Pancreas (tissue), 10 donors: ENCODE results near the gene PLEKHG5. TPM values are rescaled to one million over a fixed set of nuclear protein-coding genes. Genes with fewer than 3 reads are reported as not detected.
"Not testable (repeated sequence)": the region's sequence is repeated elsewhere in the genome, so short reads cannot be mapped to it uniquely, and the experiment has no call there.

Experiments
- ATAC-seq, 4 donors: fragments of 200-7000 bp; cut with Tn5 transposase; one replicate each; pipeline versions ENCODE4 v1.8.0 to v1.9.1; 2020; ENCODE audit warnings: mild to moderate bottlenecking in 4 of 4, moderate library complexity in 4 of 4
- DNase-seq, 6 donors: peaks; one replicate each; pipeline ENCODE4 v3.0.0-alpha.2; 2020
- FAIRE-seq: peaks from 2 replicates; lab custom pipeline; 2012; peaks lifted over from hg19 to GRCh38; lab: Jason Lieb, UNC
- H3K27ac ChIP-seq, 4 donors: fragments of 200-600 bp; sonication (generic); 1 replicate in 3 of 4; 2 replicates in 1 of 4; pipeline versions ENCODE4 v1.5.0 to v1.8.0; 2020
- H3K27me3 ChIP-seq, 4 donors: fragments of 200-600 bp; one replicate each; pipeline ENCODE4 v1.8.0; 2021
- H3K36me3 ChIP-seq, 3 donors: fragments of 200-600 bp; sonication (generic) in 1 of 3; one replicate each; pipeline versions ENCODE4 v1.5.0 to v1.8.0; 2020 to 2021
- H3K4me1 ChIP-seq, 3 donors: fragments of 200-600 bp; one replicate each; pipeline ENCODE4 v1.8.0; 2021
- H3K4me3 ChIP-seq, 4 donors: fragments of 200-600 bp; sonication (generic) in 2 of 4; one replicate each; pipeline versions ENCODE4 v1.5.0 to v1.8.0; 2020 to 2021
- H3K9me3 ChIP-seq, 4 donors: fragments of 200-600 bp; one replicate each; pipeline ENCODE4 v1.8.0; 2021
- CTCF ChIP-seq, 4 donors: fragments of 200-600 bp; sonication (generic) in 3 of 4; IDR thresholded peaks; one replicate each; pipeline versions ENCODE4 v1.5.0 to v1.8.0; 2021; ENCODE audit warnings: antibody characterized with exemption in 4 of 4
- WGBS, 2 donors: extraction: QIAGEN DNeasy Blood & Tissue Kit; methylation state at CpG; one replicate each; pipeline ENCODE4 v1.1.7; 2013; 5-methylcytosine and 5-hydroxymethylcytosine counted together
- intact Hi-C, 3 donors: fragments of 100-400 bp; cut with DNase I; formaldehyde crosslinking; loops; one replicate each; pipeline versions ENCODE4 v1.11.1 to v1.14.2; 2022
- polyA plus RNA-seq, 2 donors: library from polyadenylated mRNA; stranded (reverse); fragments of 200-250 nt; gene quantifications; one replicate each; pipeline ENCODE4 v1.2.3, GENCODE V29; 2013
- total RNA-seq, 6 donors: library from RNA; stranded (reverse); fragmentation: NEBNext Ultra II Directional in 4 of 6; extraction: Animal tissue kit (Norgen Biotek cat#: 25700) in 4 of 6; gene quantifications; one replicate each; pipeline versions ENCODE4 v1.2.1 to v1.2.4, GENCODE V29; 2021 to 2023
- donor health status: healthy with polysubstance abuse.
- donor health status: DM: no; HTN: no; CAD: no; lungs with moderate emphysema.
- donor health status: DM: no; HTN: no; CAD: no.
- donor health status: control.
- donor health status: control.
- donor health status: Bipolar disorder and iron deficiency.
- donor health status: DM: yes; HTN: yes; CAD: no.
- donor health status: DM: no; HTN: no; CAD: no.
- donor health status: DM: no; HTN: no; CAD: no.
- donor health status: DM: yes; HTN: yes; CAD: no.

The PLEKHG5 gene
- total and polyA plus RNA-seq, 8 donors, result 1.5 to 7.3 (median 2.8) TPM

DNA sequence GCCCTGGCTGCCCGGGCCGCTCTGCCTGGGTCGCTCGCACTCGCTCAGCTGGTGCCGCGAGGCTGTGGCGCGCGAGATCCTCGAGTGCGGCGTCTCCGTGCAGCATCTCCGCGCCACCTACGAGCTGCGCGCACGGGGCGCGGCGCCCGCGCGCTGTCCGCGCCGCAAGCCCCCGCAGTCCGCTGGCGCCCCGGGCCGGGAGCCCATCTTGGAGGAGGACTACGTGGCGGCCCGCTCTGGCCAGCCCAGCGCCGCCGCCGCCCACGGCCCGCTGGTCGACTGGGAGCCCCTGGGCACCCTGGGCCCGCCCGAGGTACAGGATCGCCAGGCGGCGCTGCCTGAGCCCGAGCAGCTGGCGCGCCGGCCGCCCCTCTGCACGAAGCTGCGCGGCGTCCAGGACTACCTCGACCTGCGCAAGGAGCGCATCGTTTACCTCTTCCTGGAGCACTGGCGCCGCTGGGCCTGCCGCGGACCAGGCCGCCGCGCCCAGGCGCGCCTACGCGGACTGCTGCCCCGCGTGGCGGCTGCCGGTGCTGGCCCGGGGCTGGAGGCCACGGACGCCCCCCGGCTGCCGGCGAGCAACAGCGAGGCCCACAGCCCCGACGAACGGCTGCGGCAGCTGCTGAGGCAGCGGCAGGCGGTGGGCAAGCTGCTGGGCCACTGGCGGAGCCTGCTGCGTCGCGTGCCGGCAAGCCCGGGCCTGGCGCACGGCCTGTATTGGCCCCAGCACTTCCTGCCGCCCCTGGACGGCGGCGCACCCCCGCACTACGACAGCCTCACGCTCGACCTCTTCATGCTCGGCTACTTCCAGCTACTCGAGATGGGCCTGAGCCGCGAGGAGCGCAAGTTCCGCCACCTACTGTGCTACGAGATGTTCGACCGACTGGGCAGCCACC lies 36.4 kb downstream of the PLEKHG5 start:
- Histone ChIP-seq H3K9me3 (no peaks in the 10 kb centered on the region), H3K4me1 (no peaks in the 10 kb centered on the region), H3K27me3 (peaks cover 0 to 10% (median 0%) of the 10 kb centered on the region in 4 donors), H3K4me3 (no peak overlapping the region), H3K27ac (no peak overlapping the region), H3K36me3 (no peaks in the 10 kb centered on the region)
- DNase-seq (peak in 2 of 6 donors; percentile 22 to 59), ATAC-seq (peak in 1 of 4 donors; percentile 50), FAIRE-seq (no peak)
- WGBS, 2 donors, result 12 to 17% methylated on average over 94 to 115 of the region's 115 CpGs
- no peak for TF ChIP-seq CTCF (IDR thresholded peaks at IDR 0.05)
- intact Hi-C loops, result no loop called here

DNA sequence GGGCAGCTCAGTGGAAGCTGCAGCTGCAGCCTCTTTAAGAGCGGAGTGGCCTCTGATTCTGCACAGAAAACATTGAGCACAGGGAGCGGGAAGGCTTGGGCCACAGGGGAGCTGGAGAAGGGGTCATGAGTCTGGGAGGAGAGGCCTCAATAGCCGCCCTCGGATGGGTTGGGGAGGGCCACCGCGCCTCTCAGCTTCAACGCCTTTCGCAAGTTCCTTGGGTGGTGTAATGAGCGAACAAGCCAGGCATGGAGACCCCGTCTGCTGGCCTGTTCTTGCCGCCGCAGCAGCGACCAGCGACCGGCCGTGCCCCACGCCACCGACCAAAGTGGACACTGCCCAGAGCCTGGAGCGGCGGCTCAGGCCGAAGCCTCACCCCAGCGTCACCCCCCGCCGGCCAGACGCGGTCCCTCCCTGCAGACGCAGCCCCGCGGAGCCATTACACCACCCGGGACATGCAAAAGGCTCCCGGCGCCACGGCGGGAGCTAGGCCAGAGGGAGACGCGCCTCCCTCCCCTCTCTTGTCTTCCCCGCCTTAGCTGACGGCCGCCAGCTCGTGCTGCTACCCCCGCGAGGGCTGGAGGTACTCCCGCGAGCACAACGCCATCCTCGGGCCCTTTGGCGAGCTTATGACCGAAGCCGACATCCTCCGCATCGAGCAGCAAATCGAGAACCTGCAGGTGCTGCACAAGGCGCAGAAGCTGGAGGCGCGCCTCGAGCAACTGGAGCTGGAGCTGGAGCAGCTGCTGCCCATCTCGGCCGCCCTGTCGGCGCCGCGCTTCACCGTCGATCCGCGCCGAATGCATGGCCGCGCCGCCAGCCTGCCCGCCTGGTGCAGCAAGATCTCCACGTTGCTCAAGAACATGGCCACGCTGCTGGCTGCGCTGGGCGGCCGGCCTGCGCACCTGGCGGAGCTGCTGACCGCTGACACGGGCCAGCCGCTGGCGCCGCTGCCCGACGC lies 37.3 kb downstream of the PLEKHG5 start:
- peak in 1 of 6 donors; percentile 52 for DNase-seq
- ATAC-seq, H3K27me3 ChIP-seq, H3K27ac ChIP-seq, FAIRE-seq, H3K4me3 ChIP-seq, H3K36me3 ChIP-seq, H3K9me3 ChIP-seq, H3K4me1 ChIP-seq, intact Hi-C loops: not testable (repeated sequence)
- WGBS, 2 donors, result 25% methylated on average over 63 to 85 of the region's 85 CpGs

GRCh38 chr1:6450943-6451373 lies 40.5 kb downstream of the PLEKHG5 start:
- intact Hi-C loops, result no loop called here
- no peak overlapping the region for H3K4me3 ChIP-seq
- WGBS, 2 donors, result 44 to 49% methylated on average over 6 of the region's 6 CpGs
- peaks cover 0 to 3% (median 0%) of the 10 kb centered on the region in 3 donors for H3K4me1 ChIP-seq
- no peak overlapping the region for H3K27ac ChIP-seq
- H3K9me3 ChIP-seq, result no peaks in the 10 kb centered on the region
- DNase-seq (peak in 1 of 6 donors; percentile 36), FAIRE-seq (no peak), ATAC-seq (peak; percentile 52 to 73 (median 64))
- TF ChIP-seq CTCF (IDR thresholded peaks at IDR 0.05), result no peak
- H3K36me3 ChIP-seq, result no peaks in the 10 kb centered on the region
- H3K27me3 ChIP-seq, result peaks cover 0 to 10% (median 0%) of the 10 kb centered on the region in 4 donors

GRCh38 chr1:6450486-6450885 lies 41.0 kb downstream of the PLEKHG5 start:
- H3K4me3 ChIP-seq, FAIRE-seq, H3K4me1 ChIP-seq, H3K27ac ChIP-seq, ATAC-seq, H3K9me3 ChIP-seq, DNase-seq, intact Hi-C loops, H3K36me3 ChIP-seq, H3K27me3 ChIP-seq: not testable (repeated sequence)
- 72 to 89% methylated on average over 10 of the region's 10 CpGs for WGBS, 2 donors

DNA sequence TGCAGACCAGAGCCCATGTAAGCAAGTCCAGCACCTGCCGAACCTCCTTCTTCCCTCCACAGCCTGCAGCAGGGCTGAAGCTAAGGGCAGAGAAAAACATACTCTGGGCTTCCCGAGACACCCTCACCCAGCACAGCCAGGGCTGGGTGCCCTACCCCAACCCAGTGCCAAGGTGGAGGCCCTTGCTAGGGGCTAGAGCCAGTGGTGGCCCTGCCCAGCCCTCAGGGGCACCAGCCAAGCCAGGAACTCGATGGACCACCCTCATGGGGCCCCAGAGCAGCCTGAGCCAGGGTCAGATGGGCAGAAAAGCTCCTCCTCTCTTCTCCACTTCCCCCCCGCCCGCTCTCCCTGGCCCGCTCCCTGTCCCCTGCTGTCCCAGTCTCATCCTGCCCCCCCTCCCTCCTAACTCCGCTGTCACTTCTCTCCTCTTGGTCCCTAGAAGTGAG lies 41.4 kb downstream of the PLEKHG5 start:
- peaks cover 0 to 3% (median 0%) of the 10 kb centered on the region in 3 donors for H3K4me1 ChIP-seq
- no peaks in the 10 kb centered on the region for H3K9me3 ChIP-seq
- no peak overlapping the region for H3K4me3 ChIP-seq
- H3K27me3 ChIP-seq, result peaks cover 0 to 10% (median 0%) of the 10 kb centered on the region in 4 donors
- FAIRE-seq, result no peak
- H3K36me3 ChIP-seq, result no peaks in the 10 kb centered on the region
- 79 to 92% methylated on average over 7 of the region's 7 CpGs for WGBS, 2 donors
- ATAC-seq, result no peak
- H3K27ac ChIP-seq, result no peak overlapping the region
- no peak for TF ChIP-seq CTCF (IDR thresholded peaks at IDR 0.05)
- intact Hi-C loops, result no loop called here
- DNase-seq, result no peak
